MM.1S (cell line): ENCODE measurements around the gene TFRC.

Experiments used
- EZH2 ChIP-seq: fragments of 300-600 bp; sonication (generic); optimal IDR thresholded peaks from 2 replicates; pipeline ENCODE3; 2017; ENCODE audit warnings: low read depth, mild to moderate bottlenecking, antibody characterized with exemption, low read length, mixed read lengths
- EZH2phosphoT487 ChIP-seq: fragments of 300-600 bp; sonication (generic); IDR thresholded peaks from 2 replicates; pipeline ENCODE4 v1.6.1; 2018; ENCODE audit warnings: antibody characterized with exemption, low read length
- TF ChIP-seq, protein P1 (sequence below): fragments of 300-600 bp; sonication (generic); IDR thresholded peaks from 2 replicates; pipeline ENCODE4 v1.5.1; 2016; ENCODE audit warnings: antibody characterized with exemption, low read length, mixed read lengths

DNA sequence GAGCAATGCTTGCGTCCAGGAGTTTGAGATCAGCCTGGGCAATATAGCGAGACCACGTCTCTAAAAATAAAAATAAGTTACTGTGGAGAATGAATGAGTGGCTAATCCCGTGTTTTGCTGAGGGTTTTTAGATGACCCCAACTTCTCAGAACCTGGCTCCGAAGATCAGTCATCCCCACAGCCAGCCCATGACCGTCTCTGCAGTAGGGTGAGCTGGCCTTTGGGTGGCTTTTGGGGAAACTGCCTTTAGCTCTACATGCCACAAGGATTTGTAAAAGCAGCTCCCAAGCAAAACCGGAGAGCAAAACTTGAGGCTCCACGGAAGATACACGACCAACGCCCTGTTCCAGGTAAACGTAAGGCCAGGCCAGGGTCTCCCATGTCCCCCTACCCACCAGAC, 39.2 kb upstream of the TFRC start:
- TF ChIP-seq, protein P1, sequence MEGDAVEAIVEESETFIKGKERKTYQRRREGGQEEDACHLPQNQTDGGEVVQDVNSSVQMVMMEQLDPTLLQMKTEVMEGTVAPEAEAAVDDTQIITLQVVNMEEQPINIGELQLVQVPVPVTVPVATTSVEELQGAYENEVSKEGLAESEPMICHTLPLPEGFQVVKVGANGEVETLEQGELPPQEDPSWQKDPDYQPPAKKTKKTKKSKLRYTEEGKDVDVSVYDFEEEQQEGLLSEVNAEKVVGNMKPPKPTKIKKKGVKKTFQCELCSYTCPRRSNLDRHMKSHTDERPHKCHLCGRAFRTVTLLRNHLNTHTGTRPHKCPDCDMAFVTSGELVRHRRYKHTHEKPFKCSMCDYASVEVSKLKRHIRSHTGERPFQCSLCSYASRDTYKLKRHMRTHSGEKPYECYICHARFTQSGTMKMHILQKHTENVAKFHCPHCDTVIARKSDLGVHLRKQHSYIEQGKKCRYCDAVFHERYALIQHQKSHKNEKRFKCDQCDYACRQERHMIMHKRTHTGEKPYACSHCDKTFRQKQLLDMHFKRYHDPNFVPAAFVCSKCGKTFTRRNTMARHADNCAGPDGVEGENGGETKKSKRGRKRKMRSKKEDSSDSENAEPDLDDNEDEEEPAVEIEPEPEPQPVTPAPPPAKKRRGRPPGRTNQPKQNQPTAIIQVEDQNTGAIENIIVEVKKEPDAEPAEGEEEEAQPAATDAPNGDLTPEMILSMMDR, result no peak
- TF ChIP-seq EZH2 (no peak), EZH2phosphoT487 (no peak)
